ENCODE results near the gene NRTN. TPM values are rescaled to one million over a fixed set of nuclear protein-coding genes. Genes with fewer than 3 reads are reported as not detected.

NRTN gene
- total RNA-seq, 1 experiment from 2014 or later = 4.8 TPM

GRCh38 chr19:5787409-5788182 lies 17.3 kb upstream of the NRTN start:
- in situ Hi-C loops (cut with HindIII; ENCODE audit: low pct_unique_long_range_greater_than_20kb, low sequenced_read_pairs) = no loop called here
- no peak for DNase-seq (ENCODE audit: low read depth, low spot score)

- in situ Hi-C loops (cut with HindIII; ENCODE audit: low pct_unique_long_range_greater_than_20kb, low sequenced_read_pairs) = no loop called here
- DNase-seq (ENCODE audit: low read depth, low spot score) = no peak
Observed at GRCh38 chr19:5788422-5788821, 16.4 kb upstream of the NRTN start.

DNA sequence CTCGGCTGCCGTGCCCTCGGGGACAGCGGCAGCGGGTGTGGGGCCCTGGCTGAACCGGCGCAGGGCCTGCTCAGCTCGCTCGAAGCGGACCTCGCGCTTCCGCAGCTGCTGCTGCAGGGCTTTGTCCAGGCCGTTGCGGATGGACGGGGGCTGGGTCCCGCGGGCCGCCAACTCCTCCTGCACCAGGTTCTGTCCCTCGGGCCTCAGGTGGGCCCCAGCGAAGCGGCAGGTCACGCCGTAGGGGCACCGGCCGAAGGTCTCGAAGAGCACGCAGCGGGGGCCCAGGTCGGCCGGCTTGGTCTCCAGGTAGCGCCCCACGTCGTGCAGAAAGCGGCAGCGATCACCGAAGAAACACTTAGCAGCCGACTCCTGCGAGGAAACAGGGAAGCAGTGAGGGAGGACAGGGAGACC lies 15.5 kb upstream of the NRTN start:
- no peak for DNase-seq (ENCODE audit: low read depth, low spot score)
- in situ Hi-C loops (cut with HindIII; ENCODE audit: low pct_unique_long_range_greater_than_20kb, low sequenced_read_pairs) = no loop called here

DNA sequence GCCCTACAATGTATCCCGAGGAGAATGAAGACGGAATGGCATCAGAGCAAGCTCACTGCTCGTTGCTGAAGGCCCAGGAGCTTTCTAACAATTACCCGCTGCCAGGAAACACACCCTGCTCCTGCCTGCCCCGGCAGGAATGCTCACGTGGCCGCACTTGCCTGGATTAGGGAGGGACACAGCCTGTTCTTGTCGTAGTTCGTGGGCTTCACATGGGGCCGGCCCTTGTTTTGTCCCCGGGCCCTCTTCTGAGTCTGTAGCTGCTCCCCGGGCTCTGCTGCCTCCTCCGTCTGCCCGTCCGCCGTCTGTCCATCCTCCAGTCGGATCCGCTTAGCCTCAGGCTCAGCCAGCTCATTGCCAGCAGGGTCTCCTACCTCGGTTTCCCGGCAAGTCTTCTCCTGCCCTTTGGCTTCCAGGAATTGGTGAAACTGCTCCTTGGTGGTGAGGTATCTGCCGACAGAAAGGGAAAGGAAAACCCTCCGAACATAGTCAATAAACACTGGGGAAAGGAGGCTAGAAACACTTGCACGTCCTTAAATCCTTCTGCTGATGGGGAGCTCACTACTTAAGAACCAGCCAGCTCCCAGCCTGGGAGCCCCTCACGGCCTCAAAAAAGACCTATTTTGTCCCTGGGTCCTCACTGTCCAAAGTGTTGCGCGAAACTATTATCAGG lies 14.8 kb upstream of the NRTN start:
- no peak for DNase-seq (ENCODE audit: low read depth, low spot score)
- in situ Hi-C loops (cut with HindIII; ENCODE audit: low pct_unique_long_range_greater_than_20kb, low sequenced_read_pairs) = no loop called here

DNA sequence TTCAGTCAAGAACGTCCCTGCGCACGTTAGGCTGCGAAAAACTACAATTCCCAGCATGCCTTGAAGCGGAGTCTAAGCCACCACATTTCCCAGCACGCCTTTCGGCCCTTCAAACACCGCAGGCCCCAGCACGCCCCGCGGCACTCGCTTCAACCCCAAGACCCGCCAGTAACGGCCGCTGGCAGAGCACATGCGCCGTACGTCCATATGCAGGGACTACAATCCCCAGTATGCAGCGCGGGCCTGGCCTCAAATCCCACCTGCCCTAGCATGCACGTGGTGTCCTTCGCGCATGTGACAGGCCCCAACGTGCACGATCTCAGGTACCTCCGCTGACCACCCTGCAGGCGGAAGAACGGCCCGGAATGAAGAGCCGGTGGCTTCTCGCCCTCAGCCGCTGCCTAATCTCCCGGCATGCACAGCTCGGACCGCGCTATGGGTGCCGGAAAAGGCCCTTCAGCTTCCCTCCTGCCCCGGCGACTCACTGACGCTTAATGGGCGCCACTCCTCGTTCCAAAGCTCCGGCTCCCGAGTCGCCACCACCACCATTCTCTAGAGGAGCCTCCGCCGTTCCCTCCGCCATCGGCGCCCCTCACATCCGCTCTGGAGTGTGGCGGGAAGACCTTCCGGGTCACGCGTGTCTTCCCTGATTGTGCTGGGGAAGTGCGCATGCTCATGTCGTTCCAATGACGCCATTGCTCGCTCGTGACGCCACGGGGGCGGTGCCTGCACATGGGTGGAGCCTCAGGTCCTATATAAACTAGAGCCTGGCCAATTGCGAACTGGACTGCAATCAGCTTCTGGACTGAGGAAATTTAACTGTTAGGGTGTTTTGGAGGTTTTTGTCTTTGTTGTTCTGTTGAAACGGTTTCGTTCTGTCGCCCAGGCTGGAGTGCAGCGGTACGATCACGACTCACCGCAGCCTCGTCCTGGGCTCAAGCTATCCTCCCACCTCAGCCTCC lies 14.0 kb upstream of the NRTN start, which contains the start of gene DUS3L:
Gene DUS3L, minus strand, starts transcription at position 605 of the 962 bp plus-strand sequence. Its CDS starts 22 bp downstream, at position 583.
- in situ Hi-C loops (cut with HindIII; ENCODE audit: low pct_unique_long_range_greater_than_20kb, low sequenced_read_pairs) = no loop called here
- peak; percentile 97 for DNase-seq (ENCODE audit: low read depth, low spot score)

DNA sequence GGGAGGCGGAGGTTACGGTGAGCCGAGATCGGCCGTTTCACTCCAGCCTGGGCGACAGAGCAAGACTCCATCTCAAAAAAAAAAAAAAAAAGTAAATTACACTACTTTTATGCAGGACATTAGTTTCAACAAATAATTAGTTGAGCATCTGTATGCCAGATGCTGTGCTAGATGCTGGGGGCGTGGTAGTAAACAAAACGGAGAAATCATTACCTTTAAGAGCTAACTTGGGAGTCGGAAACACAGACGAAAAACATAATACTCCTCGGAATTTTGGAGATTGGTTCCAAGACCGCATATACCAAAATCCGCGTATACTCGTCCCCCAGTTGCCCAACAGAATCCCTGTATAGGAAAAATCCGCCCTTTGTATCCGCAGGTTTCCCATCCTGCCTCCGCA lies 12.6 kb upstream of the NRTN start:
- DNase-seq (ENCODE audit: low read depth, low spot score) = no peak
- in situ Hi-C loops (cut with HindIII; ENCODE audit: low pct_unique_long_range_greater_than_20kb, low sequenced_read_pairs) = no loop called here

DNA sequence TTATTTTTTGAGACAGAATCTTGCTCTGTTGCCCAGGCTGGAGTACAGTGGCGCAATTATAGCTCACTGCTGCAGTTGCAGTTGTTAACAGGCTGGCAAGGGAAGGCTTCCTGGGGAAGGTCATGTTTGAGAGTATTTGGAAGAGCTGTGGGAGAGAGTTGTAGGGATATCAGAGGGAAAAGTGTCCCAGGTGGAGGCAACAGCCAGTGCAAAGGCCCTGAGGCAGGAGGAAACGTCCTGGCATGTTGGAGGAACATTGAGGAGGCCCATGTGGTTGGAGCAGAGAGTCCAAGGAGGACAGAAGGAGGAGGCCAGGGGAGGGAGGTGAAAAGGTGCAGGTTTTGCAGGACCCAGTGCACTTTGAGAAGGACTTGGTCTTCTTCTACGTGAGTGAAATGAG lies 11.7 kb upstream of the NRTN start:
- in situ Hi-C loops (cut with HindIII; ENCODE audit: low pct_unique_long_range_greater_than_20kb, low sequenced_read_pairs) = no loop called here
- no peak for DNase-seq (ENCODE audit: low read depth, low spot score)

- in situ Hi-C loops (cut with HindIII; ENCODE audit: low pct_unique_long_range_greater_than_20kb, low sequenced_read_pairs) = no loop called here
Observed at GRCh38 chr19:5795382-5795919, 9.4 kb upstream of the NRTN start.

GRCh38 chr19:5798244-5798643 lies 6.6 kb upstream of the NRTN start:
- in situ Hi-C loops (cut with HindIII; ENCODE audit: low pct_unique_long_range_greater_than_20kb, low sequenced_read_pairs) = no loop called here
- no peak for DNase-seq (ENCODE audit: low read depth, low spot score)

More at GRCh38 chr19:5795382-5795919, 9.4 kb upstream of the NRTN start:
- no peak for DNase-seq (ENCODE audit: low read depth, low spot score)

- DNase-seq (ENCODE audit: low read depth, low spot score) = no peak
- in situ Hi-C loops (cut with HindIII; ENCODE audit: low pct_unique_long_range_greater_than_20kb, low sequenced_read_pairs) = no loop called here
Observed at GRCh38 chr19:5799247-5800241, 5.3 kb upstream of the NRTN start.

DNA sequence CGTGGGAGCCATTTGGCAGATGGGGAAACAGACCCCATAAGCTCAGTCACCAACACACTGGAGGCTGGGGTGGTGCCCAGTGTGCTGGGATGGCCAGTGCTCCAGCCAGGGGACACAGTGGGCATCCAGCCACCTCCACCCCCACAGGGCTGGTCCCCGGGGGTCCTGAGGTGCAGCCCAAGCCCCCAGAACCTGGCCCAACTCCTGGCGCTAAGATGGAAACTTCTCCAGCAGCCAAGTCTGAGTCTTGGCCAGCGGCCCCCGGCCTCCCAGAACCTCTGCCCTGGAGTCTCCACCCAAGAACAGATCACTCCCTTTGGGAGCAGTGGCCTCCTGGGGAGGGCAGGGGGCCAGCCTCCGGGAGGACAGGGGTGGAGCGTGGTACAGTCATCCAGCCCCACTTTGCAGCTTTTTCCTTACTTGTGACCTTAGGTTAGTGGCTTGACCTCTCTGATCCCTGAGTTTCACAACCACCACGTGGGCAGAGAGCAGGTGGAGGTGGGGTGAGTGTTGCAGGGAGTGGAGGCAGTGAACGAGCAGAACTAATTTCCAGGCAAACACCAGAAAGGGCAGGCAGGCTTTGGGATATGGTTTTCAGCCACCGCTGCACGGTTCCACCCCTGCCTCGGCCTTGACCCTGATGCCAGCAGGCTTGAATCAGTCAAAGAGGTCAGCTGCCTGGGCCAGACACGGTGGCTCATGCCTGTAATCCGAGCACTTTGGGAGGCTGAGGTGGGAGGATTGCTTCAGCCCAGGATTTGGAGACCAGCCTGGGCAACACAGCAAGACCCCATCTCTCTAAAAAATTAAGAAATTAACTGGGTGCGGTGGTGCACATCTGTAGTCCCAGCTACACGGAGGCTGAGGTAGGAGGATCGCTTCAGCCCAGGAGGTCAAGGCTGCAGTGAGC lies 4.3 kb upstream of the NRTN start:
- in situ Hi-C loops (cut with HindIII; ENCODE audit: low pct_unique_long_range_greater_than_20kb, low sequenced_read_pairs) = no loop called here

GRCh38 chr19:5801796-5802619 lies 2.9 kb upstream of the NRTN start:
- peak; percentile 52 for DNase-seq (ENCODE audit: low read depth, low spot score)

More for the DNA sequence above, 4.3 kb upstream of the NRTN start:
- DNase-seq (ENCODE audit: low read depth, low spot score) = no peak

GRCh38 chr19:5803441-5803751 lies 1.5 kb upstream of the NRTN start:
- in situ Hi-C loops (cut with HindIII; ENCODE audit: low pct_unique_long_range_greater_than_20kb, low sequenced_read_pairs) = no loop called here
- no peak for DNase-seq (ENCODE audit: low read depth, low spot score)

More at GRCh38 chr19:5801796-5802619, 2.9 kb upstream of the NRTN start:
- in situ Hi-C loops (cut with HindIII; ENCODE audit: low pct_unique_long_range_greater_than_20kb, low sequenced_read_pairs) = no loop called here

GRCh38 chr19:5803752-5804515 lies 933 bp upstream of the NRTN start:
- in situ Hi-C loops (cut with HindIII; ENCODE audit: low pct_unique_long_range_greater_than_20kb, low sequenced_read_pairs) = no loop called here
- peak; percentile 87 for DNase-seq (ENCODE audit: low read depth, low spot score)
